ENCODE data around the gene PTPN22. TPM values are rescaled to one million over a fixed set of nuclear protein-coding genes. Genes with fewer than 3 reads are reported as not detected.

Gene PTPN22
- total RNA-seq, 5 donors from 2014 or later (not counting 1 experiment from before 2014, with no cell fraction given): 25.6 to 45.9 (median 26.6) TPM

DNA sequence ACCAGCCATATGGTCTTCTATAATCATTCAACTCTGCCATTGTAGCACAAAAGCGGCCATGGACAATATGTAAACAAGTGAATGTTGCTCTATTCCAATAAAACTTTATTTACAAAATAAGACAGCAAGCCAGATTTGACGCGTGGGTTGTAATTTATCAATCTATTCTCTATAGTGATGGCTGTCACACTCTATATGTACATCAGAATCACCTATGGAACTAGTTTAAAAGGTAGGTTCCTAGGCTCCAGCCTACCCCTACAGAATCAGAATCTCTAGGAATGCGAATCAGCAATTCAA is 8.2 kb upstream of the PTPN22 start:
- H3K4me1 Mint-ChIP-seq: peaks cover 43 to 65% (median 45%) of the 10 kb centered on the region in 3 donors
- peak overlapping the region; percentile 20 for H3K27ac ChIP-seq (ENCODE audit: low read length)

DNA sequence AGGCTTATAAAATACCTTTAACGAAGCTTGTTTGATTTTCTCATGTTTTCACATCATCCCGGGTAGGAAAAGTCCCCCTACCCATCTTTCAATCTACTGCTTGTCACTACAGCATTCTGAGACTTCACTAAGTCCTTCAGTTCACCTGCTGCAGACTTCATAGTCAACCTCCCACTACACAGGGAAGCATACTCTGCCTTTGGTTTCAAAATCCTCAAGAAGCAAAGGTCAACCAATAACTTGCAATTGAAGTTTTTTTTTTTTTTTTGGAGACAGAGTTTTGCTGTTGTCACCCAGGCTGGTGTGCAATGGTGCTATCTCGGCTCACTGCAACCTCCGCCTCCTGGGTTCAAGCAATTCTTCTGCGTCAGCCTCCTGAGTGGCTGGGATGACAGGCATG is 4.7 kb upstream of the PTPN22 start:
- Mint-ChIP-seq H3K9me3 (no peaks in the 10 kb centered on the region), H3K27me3 (no peaks in the 10 kb centered on the region), H3K36me3 (no peaks in the 10 kb centered on the region), H3K27ac (no peak overlapping the region), H3K4me3 (no peak overlapping the region), H3K4me1 (peaks cover 67 to 84% (median 75%) of the 10 kb centered on the region in 3 donors)
- Histone ChIP-seq H3K9me3 (no peaks in the 10 kb centered on the region), H3K4me3 (ENCODE audit: control insufficient read depth in 1 of 2, extremely low read depth in 1 of 2, low read length in 1 of 2) (no peak overlapping the region), H3K27me3 (replicated peaks in 1 of 2; ENCODE audit: control insufficient read depth in 2 of 2, extremely low read depth in 1 of 2, insufficient read depth in 2 of 2, low read length in 1 of 2) (no peaks in the 10 kb centered on the region), H3K36me3 (ENCODE audit: control insufficient read depth in 2 of 2, extremely low read depth in 1 of 2, insufficient read depth in 1 of 2, low read length in 1 of 2) (no peaks in the 10 kb centered on the region), H3K4me1 (ENCODE audit: control insufficient read depth in 1 of 2, extremely low read depth in 1 of 2, insufficient read depth in 2 of 2, low read length in 2 of 2) (peaks cover 28 to 35% of the 10 kb centered on the region in 2 experiments), H3K27ac (ENCODE audit: low read length) (no peak overlapping the region)
- DNase-seq (no peak), ATAC-seq (replicated peaks in 1 of 4) (no peak)
- 96% methylated on average over 5 of the region's 5 CpGs for WGBS (ENCODE audit: insufficient coverage)
- ChIA-PET POLR2A (interaction anchor here (0.6 to 1.4 kb wide), 4 partner anchors 16 to 55 kb away, joined by 3 to 12 read pairs (median 6); no protein-coding TSS in a partner anchor), CTCF (interaction anchor here in 1 of 2 donors (1.0 to 1.3 kb wide), 3 partner anchors 25 to 28 kb away, joined by 3 to 4 read pairs (median 3); partner anchors contain the start of gene AP4B1)

More for the DNA sequence above, 8.2 kb upstream of the PTPN22 start:
- ChIA-PET POLR2A (interaction anchor here in 1 of 2 donors (0.6 kb wide), 1 partner anchor 50 kb away, joined by 3 read pairs; no protein-coding TSS in a partner anchor), CTCF (interaction anchor here in 1 of 2 donors (0.6 to 1.8 kb wide), 4 partner anchors 9 to 26 kb away, joined by 3 to 5 read pairs (median 4); partner anchors contain the start of gene AP4B1)
- no peak overlapping the region for H3K4me3 Mint-ChIP-seq
- H3K4me1 ChIP-seq (ENCODE audit: control insufficient read depth in 1 of 2, extremely low read depth in 1 of 2, insufficient read depth in 2 of 2, low read length in 2 of 2): peaks cover 5 to 18% of the 10 kb centered on the region in 2 experiments
- H3K4me3 ChIP-seq (ENCODE audit: control insufficient read depth in 1 of 2, extremely low read depth in 1 of 2, low read length in 1 of 2): no peak overlapping the region
- no peak for ATAC-seq (replicated peaks in 1 of 4)
- WGBS (ENCODE audit: insufficient coverage): no CpG with 5 or more reads among the region's 4 CpGs
- no peaks in the 10 kb centered on the region for H3K36me3 ChIP-seq (ENCODE audit: control insufficient read depth in 2 of 2, extremely low read depth in 1 of 2, insufficient read depth in 1 of 2, low read length in 1 of 2)
- H3K9me3 Mint-ChIP-seq: no peaks in the 10 kb centered on the region
- DNase-seq: no peak
- H3K27ac Mint-ChIP-seq: no peak overlapping the region
- peaks cover 6% of the 10 kb centered on the region for H3K36me3 Mint-ChIP-seq
- no peaks in the 10 kb centered on the region for H3K9me3 ChIP-seq
- H3K27me3 Mint-ChIP-seq: no peaks in the 10 kb centered on the region
- H3K27me3 ChIP-seq (replicated peaks in 1 of 2; ENCODE audit: control insufficient read depth in 2 of 2, extremely low read depth in 1 of 2, insufficient read depth in 2 of 2, low read length in 1 of 2): no peaks in the 10 kb centered on the region

DNA sequence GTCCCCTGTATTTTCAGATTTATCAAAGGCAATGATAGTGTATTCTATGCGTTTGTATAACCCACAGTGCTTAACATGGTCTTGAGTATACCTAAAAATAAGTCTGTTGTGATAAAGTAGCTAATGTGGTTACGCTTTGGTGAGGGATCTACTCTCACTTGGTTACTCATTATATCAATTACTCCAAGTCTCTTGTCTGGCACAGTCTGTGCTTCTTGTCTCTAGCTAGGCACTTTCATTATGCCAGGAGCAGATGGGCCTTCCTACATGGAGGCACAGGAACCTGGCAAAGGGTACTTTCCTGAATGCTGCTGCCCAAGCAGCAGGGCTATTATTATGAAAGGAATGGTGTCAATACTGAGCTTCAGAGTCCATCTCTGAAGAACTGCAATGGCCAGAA is 4.2 kb upstream of the PTPN22 start:
- no peak for ATAC-seq (replicated peaks in 1 of 4)
- POLR2A ChIA-PET: interaction anchor here (0.6 to 1.4 kb wide), 6 partner anchors 11 to 55 kb away, joined by 3 to 12 read pairs (median 5); no protein-coding TSS in a partner anchor

GRCh38 chr1:113874012-113874879 is 2.7 kb upstream of the PTPN22 start:
- Mint-ChIP-seq H3K4me3 (peak overlapping the region in 2 of 3 donors; percentile 11 to 41), H3K36me3 (no peaks in the 10 kb centered on the region), H3K27ac (peak overlapping the region; percentile 79 to 89), H3K27me3 (no peaks in the 10 kb centered on the region), H3K9me3 (no peaks in the 10 kb centered on the region), H3K4me1 (peaks cover 67 to 81% (median 71%) of the 10 kb centered on the region in 3 donors)
- CTCF ChIA-PET: interaction anchor here in 1 of 2 donors (1.1 to 1.2 kb wide), 2 partner anchors 32 to 56 kb away, joined by 3 read pairs; no protein-coding TSS in a partner anchor
- Histone ChIP-seq H3K36me3 (ENCODE audit: control insufficient read depth in 2 of 2, extremely low read depth in 1 of 2, insufficient read depth in 1 of 2, low read length in 1 of 2) (no peaks in the 10 kb centered on the region), H3K4me3 (ENCODE audit: control insufficient read depth in 1 of 2, extremely low read depth in 1 of 2, low read length in 1 of 2) (no peak overlapping the region), H3K4me1 (ENCODE audit: control insufficient read depth in 1 of 2, extremely low read depth in 1 of 2, insufficient read depth in 2 of 2, low read length in 2 of 2) (peaks cover 35 to 36% of the 10 kb centered on the region in 2 experiments), H3K27me3 (replicated peaks in 1 of 2; ENCODE audit: control insufficient read depth in 2 of 2, extremely low read depth in 1 of 2, insufficient read depth in 2 of 2, low read length in 1 of 2) (no peaks in the 10 kb centered on the region), H3K9me3 (no peaks in the 10 kb centered on the region), H3K27ac (ENCODE audit: low read length) (peak overlapping the region; percentile 42)
- ATAC-seq (replicated peaks in 1 of 4) (peak in 3 of 4 experiments; percentile 47 to 54 (median 50)), DNase-seq (peak in 3 of 35 experiments; percentile 4 to 40 (median 8))
- POLR2A ChIA-PET: interaction anchor here (0.6 to 1.2 kb wide), 4 partner anchors 8 to 60 kb away, joined by 3 to 7 read pairs (median 4); no protein-coding TSS in a partner anchor
- WGBS (ENCODE audit: insufficient coverage): no CpG with 5 or more reads among the region's 1 CpG

More for the DNA sequence above, 4.2 kb upstream of the PTPN22 start:
- Mint-ChIP-seq H3K4me1 (peaks cover 64 to 82% (median 73%) of the 10 kb centered on the region in 3 donors), H3K9me3 (no peaks in the 10 kb centered on the region), H3K36me3 (no peaks in the 10 kb centered on the region), H3K27ac (peak overlapping the region in 1 of 2 donors; percentile 67), H3K27me3 (no peaks in the 10 kb centered on the region), H3K4me3 (no peak overlapping the region)
- Histone ChIP-seq H3K36me3 (ENCODE audit: control insufficient read depth in 2 of 2, extremely low read depth in 1 of 2, insufficient read depth in 1 of 2, low read length in 1 of 2) (no peaks in the 10 kb centered on the region), H3K27ac (ENCODE audit: low read length) (no peak overlapping the region), H3K4me3 (ENCODE audit: control insufficient read depth in 1 of 2, extremely low read depth in 1 of 2, low read length in 1 of 2) (no peak overlapping the region), H3K27me3 (replicated peaks in 1 of 2; ENCODE audit: control insufficient read depth in 2 of 2, extremely low read depth in 1 of 2, insufficient read depth in 2 of 2, low read length in 1 of 2) (no peaks in the 10 kb centered on the region), H3K9me3 (no peaks in the 10 kb centered on the region), H3K4me1 (ENCODE audit: control insufficient read depth in 1 of 2, extremely low read depth in 1 of 2, insufficient read depth in 2 of 2, low read length in 2 of 2) (peaks cover 26 to 36% of the 10 kb centered on the region in 2 experiments)
- no CpG with 5 or more reads among the region's 2 CpGs for WGBS (ENCODE audit: insufficient coverage)
- CTCF ChIA-PET: interaction anchor here (0.6 to 1.3 kb wide), 3 partner anchors 25 to 153 kb away, joined by 3 read pairs; no protein-coding TSS in a partner anchor
- DNase-seq: peak in 1 of 35 experiments; percentile 22

DNA sequence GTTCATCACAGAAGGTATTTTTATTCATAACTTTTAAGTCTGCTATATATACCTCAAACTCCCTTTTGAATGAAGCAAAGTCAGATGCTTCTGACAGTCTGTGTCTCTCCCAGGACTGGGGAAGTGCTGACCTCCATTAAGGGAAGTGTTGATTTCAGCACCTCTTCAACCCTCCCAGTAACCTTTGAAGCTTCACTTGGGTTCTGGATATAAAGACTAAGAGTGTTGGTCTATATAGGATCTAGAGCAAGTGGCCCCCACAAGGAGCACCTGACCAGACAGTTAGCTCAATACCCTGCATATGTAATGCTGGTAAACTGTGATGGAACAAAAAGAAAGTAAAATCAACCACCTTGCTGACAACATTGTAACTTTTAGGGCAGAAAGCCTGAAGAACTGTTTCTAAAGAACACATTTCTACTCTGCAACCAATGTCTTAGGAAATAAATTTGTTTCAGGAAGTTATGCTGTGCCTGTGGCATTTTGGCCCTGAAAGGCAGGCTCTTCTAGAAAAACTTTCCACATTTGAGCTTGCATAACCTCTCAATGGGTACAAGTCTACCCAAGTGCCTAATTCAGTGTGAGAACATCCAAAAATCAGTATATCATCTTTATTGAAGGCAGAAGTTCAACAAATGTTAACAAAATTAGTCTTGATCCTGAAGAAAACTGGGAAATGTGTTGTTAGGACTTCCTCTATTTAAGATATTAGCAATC is 865 bp upstream of the PTPN22 start:
- Histone ChIP-seq H3K27ac (ENCODE audit: low read length) (peak overlapping the region; percentile 90), H3K4me3 (ENCODE audit: control insufficient read depth in 1 of 2, extremely low read depth in 1 of 2, low read length in 1 of 2) (peak overlapping the region; percentile 62 to 74), H3K36me3 (ENCODE audit: control insufficient read depth in 2 of 2, extremely low read depth in 1 of 2, insufficient read depth in 1 of 2, low read length in 1 of 2) (no peaks in the 10 kb centered on the region), H3K4me1 (ENCODE audit: control insufficient read depth in 1 of 2, extremely low read depth in 1 of 2, insufficient read depth in 2 of 2, low read length in 2 of 2) (peaks cover 39 to 42% of the 10 kb centered on the region in 2 experiments), H3K9me3 (no peaks in the 10 kb centered on the region), H3K27me3 (replicated peaks in 1 of 2; ENCODE audit: control insufficient read depth in 2 of 2, extremely low read depth in 1 of 2, insufficient read depth in 2 of 2, low read length in 1 of 2) (no peaks in the 10 kb centered on the region)
- ATAC-seq (replicated peaks in 1 of 4) (peak in 3 of 4 experiments; percentile 2 to 33 (median 3)), DNase-seq (peak in 2 of 35 experiments; percentile 23 to 49)
- H3K36me3 Mint-ChIP-seq: peaks cover 10% of the 10 kb centered on the region
- CTCF ChIA-PET: interaction anchor here in 1 of 2 donors (1.1 kb wide), 1 partner anchor 31 kb away, joined by 7 read pairs; no protein-coding TSS in a partner anchor
- peak overlapping the region; percentile 80 to 87 (median 86) for H3K4me3 Mint-ChIP-seq
- peaks cover 74 to 84% (median 80%) of the 10 kb centered on the region in 3 donors for H3K4me1 Mint-ChIP-seq
- H3K27me3 Mint-ChIP-seq: no peaks in the 10 kb centered on the region
- POLR2A ChIA-PET: interaction anchor here (0.5 to 1.0 kb wide), 5 partner anchors 16 to 62 kb away, joined by 3 to 8 read pairs (median 3); partner anchors contain the start of genes AP4B1 (in 1 of the 2) and RSBN1 (in 1 of the 2)
- H3K9me3 Mint-ChIP-seq: no peaks in the 10 kb centered on the region
- peak overlapping the region; percentile 89 to 95 for H3K27ac Mint-ChIP-seq

Measured in T-cell (primary cell).